PC-9 (cell line): Measurements from ENCODE around the gene CASKIN1.

Source experiments
- EZH2 ChIP-seq: fragments of 200-600 bp; sonication (generic); IDR thresholded peaks from 2 replicates; pipeline ENCODE4 v1.8.0; 2017; ENCODE audit warnings: antibody characterized with exemption, low read depth
- TF ChIP-seq, protein P1 (sequence below): fragments of 200-600 bp; sonication (generic); conservative IDR thresholded peaks from 2 replicates; pipeline ENCODE4 v1.6.1; 2017; ENCODE audit warnings: mixed run types, antibody characterized with exemption, mild to moderate bottlenecking, moderate library complexity

DNA sequence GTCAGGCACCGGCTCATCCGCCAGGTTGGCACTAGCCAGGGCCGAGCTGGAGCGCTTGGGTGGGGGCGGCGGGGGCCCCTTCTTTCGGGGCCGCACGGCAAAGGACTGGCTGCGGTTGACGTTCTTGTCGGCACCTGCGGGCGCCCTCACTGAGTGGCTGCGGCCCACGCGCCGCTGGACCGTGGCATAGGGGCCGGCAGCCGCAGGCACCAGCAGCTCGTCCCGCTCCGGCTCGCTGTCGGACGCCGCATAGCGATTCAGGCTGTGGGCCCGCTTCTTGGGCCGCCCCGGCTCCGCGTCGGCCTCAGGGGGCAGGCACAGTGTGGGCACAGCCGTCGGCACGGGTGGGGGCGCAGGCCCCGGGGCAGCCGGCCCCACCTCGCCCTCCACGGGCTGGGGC lies 15.9 kb downstream of the CASKIN1 start:
- TF ChIP-seq EZH2, result no peak
- TF ChIP-seq, protein P1, sequence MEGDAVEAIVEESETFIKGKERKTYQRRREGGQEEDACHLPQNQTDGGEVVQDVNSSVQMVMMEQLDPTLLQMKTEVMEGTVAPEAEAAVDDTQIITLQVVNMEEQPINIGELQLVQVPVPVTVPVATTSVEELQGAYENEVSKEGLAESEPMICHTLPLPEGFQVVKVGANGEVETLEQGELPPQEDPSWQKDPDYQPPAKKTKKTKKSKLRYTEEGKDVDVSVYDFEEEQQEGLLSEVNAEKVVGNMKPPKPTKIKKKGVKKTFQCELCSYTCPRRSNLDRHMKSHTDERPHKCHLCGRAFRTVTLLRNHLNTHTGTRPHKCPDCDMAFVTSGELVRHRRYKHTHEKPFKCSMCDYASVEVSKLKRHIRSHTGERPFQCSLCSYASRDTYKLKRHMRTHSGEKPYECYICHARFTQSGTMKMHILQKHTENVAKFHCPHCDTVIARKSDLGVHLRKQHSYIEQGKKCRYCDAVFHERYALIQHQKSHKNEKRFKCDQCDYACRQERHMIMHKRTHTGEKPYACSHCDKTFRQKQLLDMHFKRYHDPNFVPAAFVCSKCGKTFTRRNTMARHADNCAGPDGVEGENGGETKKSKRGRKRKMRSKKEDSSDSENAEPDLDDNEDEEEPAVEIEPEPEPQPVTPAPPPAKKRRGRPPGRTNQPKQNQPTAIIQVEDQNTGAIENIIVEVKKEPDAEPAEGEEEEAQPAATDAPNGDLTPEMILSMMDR, result no peak
